GM10248 (cell line): ENCODE measurements around the gene CRHR2.

Experiments
- CTCF ChIA-PET: fragments of 300-600 bp; sonication (Branson Sonifier 250); formaldehyde crosslinking; extraction: SDS; loops from one replicate; lab custom pipeline; 2021; ENCODE audit warnings: antibody characterized with exemption; lab: Yijun Ruan, JAX
- POLR2A ChIA-PET: fragments of 350-650 bp; sonication (Branson Sonifier 250); formaldehyde crosslinking; extraction: SDS; loops from one replicate; lab custom pipeline; 2020; ENCODE audit warnings: antibody characterized with exemption; lab: Yijun Ruan, JAX
- DNase-seq: peaks from one replicate; pipeline ENCODE4 v3.0.0; 2012; ENCODE audit errors: extremely low spot score
- CTCF ChIP-seq: IDR thresholded peaks from 2 replicates; pipeline ENCODE4 v1.5.1; 2012; ENCODE audit warnings: mild to moderate bottlenecking, low read depth; ENCODE audit errors: extremely low read depth, missing control alignments, control extremely low read depth

Gene CRHR2

DNA sequence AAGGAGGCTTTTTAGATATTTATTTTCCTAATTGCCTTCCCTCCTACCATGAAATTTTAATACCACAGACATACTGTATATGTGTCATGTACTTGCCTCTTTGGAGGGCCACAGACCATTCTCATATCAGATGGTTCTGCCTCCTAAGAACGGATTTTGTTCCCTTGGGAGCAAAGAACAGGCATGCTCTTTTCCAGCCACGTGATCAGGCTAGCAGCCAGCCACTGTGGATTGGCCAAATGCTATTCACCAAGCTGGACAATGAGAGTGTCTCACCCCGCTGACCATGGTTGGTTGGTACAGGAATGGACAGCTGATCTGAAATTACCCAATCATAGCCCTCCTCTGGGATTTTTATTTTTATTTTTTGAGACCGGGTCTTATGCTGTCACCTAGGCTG lies 21.5 kb upstream of the CRHR2 start:
- POLR2A ChIA-PET = no interaction called here
- TF ChIP-seq CTCF = no peak
- no peak for DNase-seq
- CTCF ChIA-PET = interaction anchor here (1.1 to 1.3 kb wide), 2 partner anchors 12 to 39 kb away, joined by 3 read pairs; no protein-coding TSS in a partner anchor

DNA sequence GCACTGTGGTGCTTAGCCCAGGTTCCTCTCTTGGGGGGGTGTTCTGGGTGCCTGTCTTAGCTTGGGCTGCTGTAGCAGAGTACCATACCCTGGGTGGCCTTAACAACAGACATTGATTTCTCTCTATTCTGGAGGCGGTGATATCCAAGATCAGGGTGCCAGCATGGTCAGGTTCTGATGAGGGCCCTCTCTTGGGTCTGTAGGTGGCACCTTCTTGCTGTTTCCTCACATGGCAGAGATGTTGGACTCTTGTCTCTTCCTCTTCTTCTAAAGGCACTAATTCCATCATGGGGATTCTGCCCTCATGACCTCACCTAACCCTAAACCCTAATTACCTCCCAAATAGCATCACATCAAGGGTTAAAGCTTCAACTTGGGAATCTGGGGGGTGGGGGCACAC lies 19.9 kb upstream of the CRHR2 start:
- ChIA-PET POLR2A (no interaction called here), CTCF (no interaction called here)
- no peak for TF ChIP-seq CTCF
- no peak for DNase-seq

GRCh38 chr7:30700941-30701340 lies 18.7 kb upstream of the CRHR2 start:
- no peak for DNase-seq
- no peak for TF ChIP-seq CTCF
- POLR2A ChIA-PET = no interaction called here
- CTCF ChIA-PET = interaction anchor here (1.1 to 1.2 kb wide), 2 partner anchors 9 to 39 kb away, joined by 3 read pairs; no protein-coding TSS in a partner anchor

DNA sequence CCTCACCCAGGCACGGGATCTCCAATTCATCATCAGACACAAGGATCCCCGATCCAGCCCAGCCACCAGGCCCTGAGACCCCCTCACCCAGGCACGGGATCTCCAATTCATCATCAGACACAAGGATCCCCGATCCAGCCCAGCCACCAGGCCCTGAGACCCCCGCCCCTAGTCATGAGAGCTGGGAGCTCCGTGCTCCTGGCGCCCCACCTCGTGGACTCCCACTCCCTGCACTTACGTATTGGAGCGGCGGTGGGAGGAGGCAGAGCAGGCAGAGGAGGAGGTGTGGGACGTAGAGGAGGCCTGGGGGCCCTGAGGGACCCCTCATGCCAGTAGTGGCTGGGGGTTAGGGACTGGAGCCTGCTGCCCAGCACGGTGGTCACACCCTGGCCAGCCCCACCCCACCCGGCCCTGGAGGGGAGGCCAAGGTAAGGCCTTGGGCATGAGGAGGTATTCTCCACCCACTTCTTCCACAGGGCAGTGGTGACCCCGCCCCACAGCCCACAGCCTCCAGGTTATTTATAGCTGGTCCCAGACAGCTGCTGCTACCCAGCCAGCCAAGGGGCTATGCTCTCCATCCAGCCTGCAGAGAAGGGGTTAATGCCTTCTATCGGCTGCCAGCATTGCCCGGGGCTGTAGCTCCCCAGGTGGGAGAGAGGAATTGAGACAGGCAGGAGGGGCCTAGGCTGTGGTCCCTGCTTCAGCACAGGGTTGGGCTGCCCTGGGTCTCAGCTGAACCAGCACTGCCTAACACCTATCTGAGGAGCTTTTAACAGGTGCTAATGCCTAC lies 17.6 kb upstream of the CRHR2 start:
- POLR2A ChIA-PET = no interaction called here
- CTCF ChIA-PET = interaction anchor here (0.7 to 1.1 kb wide), 3 partner anchors 9 to 40 kb away, joined by 3 to 4 read pairs (median 3); no protein-coding TSS in a partner anchor
- no peak for DNase-seq

DNA sequence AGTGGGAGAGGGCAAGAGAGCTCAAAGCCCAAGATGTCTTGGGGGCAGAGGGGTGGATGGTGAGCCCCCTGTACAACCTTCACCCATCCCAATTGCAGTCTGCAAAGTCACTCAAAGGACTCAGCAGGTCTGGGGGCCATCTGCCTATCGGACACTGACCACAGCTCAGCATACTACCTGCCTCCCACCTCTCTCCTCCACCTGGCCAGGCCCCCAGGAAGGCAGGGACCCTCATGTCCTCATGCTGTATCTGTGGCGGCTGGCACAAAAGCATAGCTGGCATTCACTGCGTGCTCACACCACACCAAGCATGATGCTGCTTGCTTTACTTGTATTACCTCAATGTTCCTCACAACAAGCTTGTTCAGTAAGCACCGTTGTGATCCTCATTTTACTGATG lies 16.2 kb upstream of the CRHR2 start:
- DNase-seq = no peak
- CTCF ChIA-PET = interaction anchor here (0.8 to 1.0 kb wide), 2 partner anchors 12 to 15 kb away, joined by 3 read pairs; no protein-coding TSS in a partner anchor
- POLR2A ChIA-PET = no interaction called here
- no peak for TF ChIP-seq CTCF

More for the DNA sequence above, 17.6 kb upstream of the CRHR2 start:
- no peak for TF ChIP-seq CTCF

- POLR2A ChIA-PET = no interaction called here
- CTCF ChIA-PET = no interaction called here
- no peak for DNase-seq
- no peak for TF ChIP-seq CTCF
Measured at GRCh38 chr7:30697719-30698460, 15.6 kb upstream of the CRHR2 start.
